OCI-LY7 (cell line): ENCODE measurements around the gene WDR48. TPM values are rescaled to one million over a fixed set of nuclear protein-coding genes. Genes with fewer than 3 reads are reported as not detected.

Experiments
- BruUV-seq: library from RNA; stranded (reverse); fragments of 400-500 nt; replicated peaks from 2 replicates; lab custom pipeline; 2021; lab: Mats Ljungman, UMichigan
- CTCF ChIA-PET: fragments of 300-600 bp; sonication (Branson Sonifier 250); formaldehyde crosslinking; loops from one replicate; lab custom pipeline; 2022; ENCODE audit warnings: antibody characterized with exemption; ENCODE audit not compliant: unreplicated experiment; lab: Charles Lee
- POLR2A ChIA-PET: fragments of 300-600 bp; sonication (Branson Sonifier 250); formaldehyde crosslinking; loops from one replicate; lab custom pipeline; 2022; ENCODE audit warnings: antibody characterized with exemption; lab: Charles Lee
- DNase-seq: peaks from one replicate; pipeline ENCODE4 v3.0.0-alpha.2; 2015; ENCODE audit warnings: low spot score
- H2AFZ ChIP-seq: fragments of 200-600 bp; sonication (generic), shearing (Covaris generic); 2 replicates; pipeline ENCODE4 v1.6.1; 2014; ENCODE audit warnings: mild to moderate bottlenecking, antibody characterized with exemption, low read length, moderate library complexity
- H3K27ac ChIP-seq: fragments of 200-600 bp; sonication (generic); 2 replicates; pipeline ENCODE4 v1.5.1; 2014; ENCODE audit warnings: mixed run types, low read depth, mild to moderate bottlenecking, moderate library complexity, low read length, inconsistent platforms; ENCODE audit not compliant: poor library complexity, severe bottlenecking
- H3K36me3 ChIP-seq: fragments of 200-600 bp; sonication (generic); 2 replicates; pipeline ENCODE4 v1.6.1; 2014; ENCODE audit warnings: mild to moderate bottlenecking, antibody characterized with exemption, low read length, moderate library complexity, mixed read lengths; ENCODE audit not compliant: insufficient read depth
- H3K4me1 ChIP-seq: fragments of 200-600 bp; sonication (generic); 2 replicates; pipeline ENCODE4 v1.5.1; 2014; ENCODE audit warnings: mild to moderate bottlenecking, low read length; ENCODE audit not compliant: insufficient read depth, poor library complexity, severe bottlenecking
- H3K4me2 ChIP-seq: fragments of 200-600 bp; sonication (generic); 2 replicates; pipeline ENCODE4 v1.6.1; 2014; ENCODE audit warnings: mild to moderate bottlenecking, low read length
- H3K4me3 ChIP-seq: fragments of 200-600 bp; sonication (generic); 2 replicates; pipeline ENCODE4 v1.5.1; 2014; ENCODE audit warnings: mild to moderate bottlenecking, low read depth, low read length; ENCODE audit not compliant: poor library complexity, severe bottlenecking
- H3K79me2 ChIP-seq: fragments of 200-600 bp; sonication (generic); 2 replicates; pipeline ENCODE4 v1.6.1; 2016; ENCODE audit warnings: low read depth, mild to moderate bottlenecking, low read length, moderate library complexity, mixed read lengths; ENCODE audit not compliant: insufficient read depth
- H3K9me2 ChIP-seq: fragments of 200-600 bp; sonication (generic); 2 replicates; pipeline ENCODE4 v1.6.1; 2016; ENCODE audit warnings: mild to moderate bottlenecking, low read length, mixed read lengths; ENCODE audit not compliant: insufficient read depth
- H3K9me3 ChIP-seq: fragments of 200-600 bp; sonication (generic); 2 replicates; pipeline ENCODE4 v1.6.1; 2014; ENCODE audit warnings: mild to moderate bottlenecking, mixed run types, low read length, mixed read lengths
- H4K20me1 ChIP-seq: fragments of 200-600 bp; sonication (generic); 2 replicates; pipeline ENCODE4 v1.6.1; 2014; ENCODE audit warnings: mild to moderate bottlenecking, antibody characterized with exemption, low read length, moderate library complexity, mixed read lengths; ENCODE audit not compliant: insufficient read depth
- EZH2phosphoT487 ChIP-seq: fragments of 200-600 bp; sonication (generic); IDR thresholded peaks from 2 replicates; pipeline ENCODE4 v1.6.1; 2018; ENCODE audit warnings: low read depth, borderline replicate concordance, mild to moderate bottlenecking, mixed run types, antibody characterized with exemption, low read length, moderate library complexity, mixed read lengths
- intact Hi-C: fragments of 100-400 bp; cut with micrococcal nuclease; formaldehyde crosslinking; loops from one replicate; pipeline ENCODE4 v1.10.0; 2022; ENCODE audit not compliant: unreplicated experiment
- total RNA-seq, 2 experiments: library from RNA; depleted of rRNA in 1 of 2; stranded (reverse); fragments of >200 nt in 1 of 2; shearing (Covaris generic) in 1 of 2; gene quantifications; 2 replicates each; pipeline ENCODE4 v1.2.3, GENCODE V29; 2014 to 2022
- TF ChIP-seq, protein P1 (sequence below): fragments of 200-600 bp; sonication (generic); conservative IDR thresholded peaks from 2 replicates; pipeline ENCODE4 v1.5.1; 2014; ENCODE audit warnings: mild to moderate bottlenecking, antibody characterized with exemption, low read length, moderate library complexity, mixed read lengths

WDR48 gene
- total RNA-seq, 2 experiments from 2014 or later, result 12.3 to 38.4 TPM

DNA sequence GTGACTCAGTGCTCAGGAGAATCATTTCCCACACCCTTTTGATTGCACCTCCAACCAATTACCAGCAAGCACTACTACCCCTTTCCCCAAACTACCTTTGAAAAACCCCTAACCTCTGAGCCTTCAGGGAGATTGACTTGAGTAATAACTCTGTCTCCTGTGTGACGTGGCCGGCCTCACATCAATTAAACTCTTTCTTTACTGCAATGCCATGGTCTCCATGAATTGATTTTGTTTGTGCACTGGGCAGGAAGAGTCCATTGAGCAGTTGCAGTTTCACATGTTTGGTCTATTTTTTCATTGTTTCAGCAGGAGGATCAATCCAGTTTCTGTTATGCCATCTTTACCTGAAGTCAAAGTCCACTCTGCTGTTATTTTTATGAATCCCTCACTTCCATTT, 32.5 kb upstream of the WDR48 start:
- Histone ChIP-seq H3K4me3 (no peak overlapping the region), H3K36me3 (no peaks in the 10 kb centered on the region), H3K9me3 (no peaks in the 10 kb centered on the region), H4K20me1 (no peaks in the 10 kb centered on the region), H3K4me2 (no peak overlapping the region), H3K79me2 (no peaks in the 10 kb centered on the region), H2AFZ (no peak overlapping the region), H3K9me2 (no peaks in the 10 kb centered on the region), H3K4me1 (no peaks in the 10 kb centered on the region), H3K27ac (no peak overlapping the region)
- ChIA-PET CTCF (no interaction called here), POLR2A (no interaction called here)
- DNase-seq, result no peak
- intact Hi-C loops, result no loop called here
- no TSS peak for BruUV-seq
- TF ChIP-seq, protein P1, sequence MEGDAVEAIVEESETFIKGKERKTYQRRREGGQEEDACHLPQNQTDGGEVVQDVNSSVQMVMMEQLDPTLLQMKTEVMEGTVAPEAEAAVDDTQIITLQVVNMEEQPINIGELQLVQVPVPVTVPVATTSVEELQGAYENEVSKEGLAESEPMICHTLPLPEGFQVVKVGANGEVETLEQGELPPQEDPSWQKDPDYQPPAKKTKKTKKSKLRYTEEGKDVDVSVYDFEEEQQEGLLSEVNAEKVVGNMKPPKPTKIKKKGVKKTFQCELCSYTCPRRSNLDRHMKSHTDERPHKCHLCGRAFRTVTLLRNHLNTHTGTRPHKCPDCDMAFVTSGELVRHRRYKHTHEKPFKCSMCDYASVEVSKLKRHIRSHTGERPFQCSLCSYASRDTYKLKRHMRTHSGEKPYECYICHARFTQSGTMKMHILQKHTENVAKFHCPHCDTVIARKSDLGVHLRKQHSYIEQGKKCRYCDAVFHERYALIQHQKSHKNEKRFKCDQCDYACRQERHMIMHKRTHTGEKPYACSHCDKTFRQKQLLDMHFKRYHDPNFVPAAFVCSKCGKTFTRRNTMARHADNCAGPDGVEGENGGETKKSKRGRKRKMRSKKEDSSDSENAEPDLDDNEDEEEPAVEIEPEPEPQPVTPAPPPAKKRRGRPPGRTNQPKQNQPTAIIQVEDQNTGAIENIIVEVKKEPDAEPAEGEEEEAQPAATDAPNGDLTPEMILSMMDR, result no peak

DNA sequence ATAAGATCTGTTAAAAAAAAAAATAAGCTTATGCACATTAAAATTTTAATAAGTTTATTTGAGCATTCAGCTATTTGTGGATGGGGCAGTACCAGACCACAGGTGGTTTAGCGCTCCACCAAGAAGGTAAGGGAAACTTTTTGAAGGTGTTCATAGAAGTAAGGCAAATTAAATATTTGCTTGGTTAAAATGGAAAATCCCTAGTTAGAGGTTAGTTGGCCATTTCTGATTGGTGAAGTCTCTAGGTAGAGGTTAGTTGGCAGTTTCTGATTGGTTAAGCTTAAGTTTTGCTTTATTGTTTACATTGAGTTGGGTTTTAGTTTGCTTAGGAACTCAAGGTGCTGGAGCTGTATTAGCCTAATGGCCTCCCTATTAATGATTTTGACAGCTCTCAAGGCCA, 30.8 kb upstream of the WDR48 start:
- ChIA-PET POLR2A (interaction anchor here (0.5 to 1.0 kb wide), 3 partner anchors 11 to 38 kb away, joined by 3 to 5 read pairs (median 3); no protein-coding TSS in a partner anchor), CTCF (no interaction called here)
- Histone ChIP-seq H3K36me3 (no peaks in the 10 kb centered on the region), H3K79me2 (no peaks in the 10 kb centered on the region), H3K9me3 (no peaks in the 10 kb centered on the region), H3K27ac (no peak overlapping the region), H3K4me1 (no peaks in the 10 kb centered on the region), H2AFZ (no peak overlapping the region), H4K20me1 (no peaks in the 10 kb centered on the region), H3K9me2 (no peaks in the 10 kb centered on the region), H3K4me3 (no peak overlapping the region), H3K4me2 (no peak overlapping the region)
- intact Hi-C loops, result no loop called here
- no peak for DNase-seq
- no TSS peak for BruUV-seq
- no peak for TF ChIP-seq EZH2phosphoT487
- TF ChIP-seq, protein P1, result no peak

DNA sequence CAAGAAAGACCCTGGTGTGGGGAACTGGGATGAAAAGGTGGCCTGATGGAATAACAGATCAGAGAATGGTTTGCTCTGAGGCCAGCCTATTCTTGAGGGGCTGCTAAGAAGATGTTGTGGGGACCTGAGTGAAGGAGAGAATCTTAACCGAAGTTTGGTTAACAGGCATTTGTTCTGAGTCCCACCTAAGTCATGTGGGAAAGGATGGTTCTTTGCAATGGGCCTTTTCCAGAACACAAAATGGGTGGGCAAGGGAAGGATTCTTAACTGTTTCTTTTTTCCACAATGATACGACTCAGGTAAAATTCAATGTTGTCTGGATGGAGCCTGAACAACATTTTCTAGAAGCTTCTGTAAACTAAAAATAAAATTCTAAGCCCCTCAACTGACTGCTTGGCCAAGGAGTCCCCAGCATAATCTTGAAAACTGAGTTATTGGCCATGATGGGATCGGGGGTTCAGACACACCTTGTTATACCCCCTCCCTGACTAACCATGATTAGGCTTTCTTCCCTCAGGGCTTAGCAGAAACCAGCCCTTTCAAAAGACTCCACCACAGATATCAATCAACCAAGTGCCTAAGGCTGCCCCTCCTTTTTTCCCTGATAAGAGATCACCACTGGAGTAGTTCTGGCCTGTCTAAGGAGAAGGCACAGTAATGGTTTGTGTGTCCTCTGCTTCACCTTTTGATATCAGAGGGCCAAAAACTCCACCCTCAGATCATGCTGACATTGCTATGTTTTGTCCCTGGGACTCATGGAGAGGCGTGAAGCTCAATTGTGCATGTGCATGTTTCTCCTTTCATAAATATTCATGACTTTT, 30.1 kb upstream of the WDR48 start:
- Histone ChIP-seq H3K36me3 (no peaks in the 10 kb centered on the region), H3K79me2 (no peaks in the 10 kb centered on the region), H4K20me1 (no peaks in the 10 kb centered on the region), H3K4me3 (no peak overlapping the region), H3K9me2 (no peaks in the 10 kb centered on the region), H3K9me3 (no peaks in the 10 kb centered on the region), H2AFZ (no peak overlapping the region), H3K4me2 (no peak overlapping the region), H3K27ac (no peak overlapping the region), H3K4me1 (no peaks in the 10 kb centered on the region)
- POLR2A ChIA-PET, result interaction anchor here (0.5 to 1.0 kb wide), 2 partner anchors 22 to 39 kb away, joined by 3 read pairs; no protein-coding TSS in a partner anchor
- DNase-seq, result no peak
- intact Hi-C loops, result no loop called here
- TF ChIP-seq, protein P1, result no peak
- no peak for TF ChIP-seq EZH2phosphoT487
- CTCF ChIA-PET, result no interaction called here
- BruUV-seq, result no TSS peak
